ENCODE measurements around the gene MRFAP1.

DNA sequence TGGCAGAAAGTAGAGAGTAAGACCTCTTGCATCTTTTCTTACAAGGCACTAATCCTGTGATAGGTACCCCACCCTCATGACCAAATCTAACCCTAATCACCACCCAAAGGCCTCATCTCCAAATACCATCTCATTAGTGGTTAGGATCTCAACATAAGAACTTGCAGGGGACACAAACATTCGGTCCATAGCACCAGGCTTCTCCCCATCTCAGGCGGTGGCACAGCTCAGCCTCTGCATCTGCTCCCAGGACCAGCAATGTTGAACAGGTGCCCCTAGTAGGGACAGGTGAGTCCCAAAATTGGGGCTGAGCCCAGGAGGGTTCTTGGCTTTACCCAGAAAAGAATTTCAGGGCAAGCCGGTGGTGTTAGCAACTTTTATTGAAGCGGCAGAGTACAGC, 8.4 kb upstream of the MRFAP1 start:
- TF ChIP-seq POLR2A (IDR thresholded peaks at IDR 0.05): no peak
- TF ChIP-seq, protein P1, sequence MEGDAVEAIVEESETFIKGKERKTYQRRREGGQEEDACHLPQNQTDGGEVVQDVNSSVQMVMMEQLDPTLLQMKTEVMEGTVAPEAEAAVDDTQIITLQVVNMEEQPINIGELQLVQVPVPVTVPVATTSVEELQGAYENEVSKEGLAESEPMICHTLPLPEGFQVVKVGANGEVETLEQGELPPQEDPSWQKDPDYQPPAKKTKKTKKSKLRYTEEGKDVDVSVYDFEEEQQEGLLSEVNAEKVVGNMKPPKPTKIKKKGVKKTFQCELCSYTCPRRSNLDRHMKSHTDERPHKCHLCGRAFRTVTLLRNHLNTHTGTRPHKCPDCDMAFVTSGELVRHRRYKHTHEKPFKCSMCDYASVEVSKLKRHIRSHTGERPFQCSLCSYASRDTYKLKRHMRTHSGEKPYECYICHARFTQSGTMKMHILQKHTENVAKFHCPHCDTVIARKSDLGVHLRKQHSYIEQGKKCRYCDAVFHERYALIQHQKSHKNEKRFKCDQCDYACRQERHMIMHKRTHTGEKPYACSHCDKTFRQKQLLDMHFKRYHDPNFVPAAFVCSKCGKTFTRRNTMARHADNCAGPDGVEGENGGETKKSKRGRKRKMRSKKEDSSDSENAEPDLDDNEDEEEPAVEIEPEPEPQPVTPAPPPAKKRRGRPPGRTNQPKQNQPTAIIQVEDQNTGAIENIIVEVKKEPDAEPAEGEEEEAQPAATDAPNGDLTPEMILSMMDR (IDR thresholded peaks at IDR 0.05): no peak
- TF ChIP-seq POLR2AphosphoS5 (IDR thresholded peaks at IDR 0.05; ENCODE audit: insufficient read depth in 1 of 2, low read depth in 1 of 2): no peak
